Activated T-cell treated with anti-CD3 and anti-CD28 coated beads, Interleukin-2, amount 50 U/mL, for 1 hour (primary cell): ENCODE measurements around the gene NOG.

ENCODE experiments used
- DNase-seq: peaks from one replicate; pipeline ENCODE4 v3.0.0-alpha.2; 2020

Gene NOG

DNA sequence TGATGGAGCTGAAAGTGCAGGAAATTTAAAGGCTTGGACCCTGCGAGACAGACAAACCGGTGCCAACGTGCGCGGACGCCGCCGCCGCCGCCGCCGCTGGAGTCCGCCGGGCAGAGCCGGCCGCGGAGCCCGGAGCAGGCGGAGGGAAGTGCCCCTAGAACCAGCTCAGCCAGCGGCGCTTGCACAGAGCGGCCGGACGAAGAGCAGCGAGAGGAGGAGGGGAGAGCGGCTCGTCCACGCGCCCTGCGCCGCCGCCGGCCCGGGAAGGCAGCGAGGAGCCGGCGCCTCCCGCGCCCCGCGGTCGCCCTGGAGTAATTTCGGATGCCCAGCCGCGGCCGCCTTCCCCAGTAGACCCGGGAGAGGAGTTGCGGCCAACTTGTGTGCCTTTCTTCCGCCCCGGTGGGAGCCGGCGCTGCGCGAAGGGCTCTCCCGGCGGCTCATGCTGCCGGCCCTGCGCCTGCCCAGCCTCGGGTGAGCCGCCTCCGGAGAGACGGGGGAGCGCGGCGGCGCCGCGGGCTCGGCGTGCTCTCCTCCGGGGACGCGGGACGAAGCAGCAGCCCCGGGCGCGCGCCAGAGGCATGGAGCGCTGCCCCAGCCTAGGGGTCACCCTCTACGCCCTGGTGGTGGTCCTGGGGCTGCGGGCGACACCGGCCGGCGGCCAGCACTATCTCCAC lies at the start of gene NOG:
Gene NOG (plus strand): TSS at position 54 of the 674 bp plus-strand sequence. CDS start 525 bp downstream, at position 579.
- DNase-seq = peak; percentile 63

GRCh38 chr17:56545106-56545505 lies 48.4 kb upstream of the NOG start:
- DNase-seq = no peak

DNA sequence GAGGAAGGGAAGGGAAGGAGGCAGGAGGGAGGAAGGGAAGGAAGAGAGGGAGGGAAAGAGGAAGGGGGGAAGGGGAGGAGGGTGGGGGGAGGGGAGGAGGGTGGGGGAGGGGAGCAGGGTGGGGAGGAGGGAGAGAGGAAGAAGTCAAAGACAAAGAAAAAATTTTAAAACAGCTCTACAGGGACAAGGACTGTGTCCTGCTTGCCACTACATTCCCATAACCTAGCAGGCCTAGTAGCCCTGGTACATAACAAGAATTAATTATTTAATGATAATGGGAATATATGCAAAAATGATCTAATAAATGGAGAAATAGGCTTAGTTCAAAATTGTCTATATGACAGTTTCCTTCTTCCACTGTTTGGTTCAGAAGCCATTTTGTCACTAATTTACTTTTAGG lies 47.6 kb upstream of the NOG start:
- no peak for DNase-seq

DNA sequence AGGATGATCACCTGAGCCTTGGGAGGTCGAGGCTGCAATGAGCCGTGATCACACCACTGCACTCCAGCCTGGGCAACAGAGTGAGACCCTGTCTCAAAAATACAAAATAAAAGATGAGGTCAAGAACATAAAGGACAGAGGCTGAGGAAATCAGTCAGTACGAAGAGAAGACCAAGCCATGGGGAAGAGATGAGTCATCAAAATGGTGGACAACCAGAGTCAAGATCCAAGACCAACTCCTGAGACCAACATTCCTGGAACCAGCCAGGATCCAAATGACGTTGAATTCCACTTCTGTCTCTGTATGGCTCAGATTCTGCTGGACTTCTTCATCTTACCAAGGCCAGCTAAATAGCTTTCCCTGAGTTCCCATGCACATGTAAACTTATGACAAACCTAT lies 44.8 kb upstream of the NOG start:
- no peak for DNase-seq

- no peak for DNase-seq
Observed at GRCh38 chr17:56549501-56549900, 44.0 kb upstream of the NOG start.

DNA sequence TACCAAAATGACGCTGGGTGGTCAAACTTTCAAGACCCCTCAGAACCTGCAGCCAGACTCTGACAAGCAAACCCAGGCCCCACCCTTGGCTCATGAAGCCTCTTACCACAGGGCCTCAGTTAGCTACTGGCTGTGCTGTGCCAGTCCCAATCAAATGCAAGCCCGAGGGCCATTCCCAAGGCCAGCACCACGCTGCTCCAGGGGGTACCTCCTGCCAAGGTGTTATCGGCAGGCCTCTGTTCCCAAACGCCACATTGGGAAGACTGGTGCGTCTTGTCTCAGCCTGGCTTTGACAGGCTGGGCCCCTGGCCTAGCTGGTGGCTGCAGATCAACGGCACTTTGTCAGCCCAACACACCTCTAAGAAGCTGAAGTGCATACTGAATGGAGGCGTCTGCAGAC lies 35.8 kb upstream of the NOG start:
- DNase-seq = no peak

GRCh38 chr17:56558088-56558487 lies 35.4 kb upstream of the NOG start:
- DNase-seq = no peak

- DNase-seq = no peak
Observed at GRCh38 chr17:56570199-56570598, 23.3 kb upstream of the NOG start.

- DNase-seq = no peak
Observed at GRCh38 chr17:56571456-56571855, 22.0 kb upstream of the NOG start.

GRCh38 chr17:56577190-56577842 lies 16.2 kb upstream of the NOG start:
- no peak for DNase-seq

GRCh38 chr17:56577843-56578204 lies 15.7 kb upstream of the NOG start:
- DNase-seq = no peak

GRCh38 chr17:56581635-56582627 lies 11.6 kb upstream of the NOG start:
- DNase-seq = no peak

- no peak for DNase-seq
Observed at GRCh38 chr17:56583772-56584171, 9.7 kb upstream of the NOG start.

DNA sequence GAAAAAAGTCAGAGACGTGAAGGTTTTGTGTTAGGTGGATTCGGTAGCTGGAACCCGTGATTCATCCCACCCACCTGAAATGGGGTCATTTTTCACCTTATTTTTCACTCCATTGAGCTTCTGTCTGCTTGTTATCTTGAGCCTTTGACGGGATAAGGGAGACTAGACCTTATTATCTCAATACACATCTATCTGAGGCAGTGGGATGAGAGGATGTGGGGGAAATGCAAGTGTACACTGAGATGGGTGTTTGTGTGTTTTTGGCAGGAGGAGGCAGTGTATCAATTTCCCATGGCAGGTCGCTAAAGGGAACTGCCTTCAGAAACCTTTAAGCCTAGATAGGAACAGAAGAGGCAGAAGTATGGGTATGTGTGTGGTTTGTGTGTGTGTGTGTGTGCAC lies 6.2 kb upstream of the NOG start:
- no peak for DNase-seq

GRCh38 chr17:56592487-56593085 lies 913 bp upstream of the NOG start:
- DNase-seq = peak; percentile 81

DNA sequence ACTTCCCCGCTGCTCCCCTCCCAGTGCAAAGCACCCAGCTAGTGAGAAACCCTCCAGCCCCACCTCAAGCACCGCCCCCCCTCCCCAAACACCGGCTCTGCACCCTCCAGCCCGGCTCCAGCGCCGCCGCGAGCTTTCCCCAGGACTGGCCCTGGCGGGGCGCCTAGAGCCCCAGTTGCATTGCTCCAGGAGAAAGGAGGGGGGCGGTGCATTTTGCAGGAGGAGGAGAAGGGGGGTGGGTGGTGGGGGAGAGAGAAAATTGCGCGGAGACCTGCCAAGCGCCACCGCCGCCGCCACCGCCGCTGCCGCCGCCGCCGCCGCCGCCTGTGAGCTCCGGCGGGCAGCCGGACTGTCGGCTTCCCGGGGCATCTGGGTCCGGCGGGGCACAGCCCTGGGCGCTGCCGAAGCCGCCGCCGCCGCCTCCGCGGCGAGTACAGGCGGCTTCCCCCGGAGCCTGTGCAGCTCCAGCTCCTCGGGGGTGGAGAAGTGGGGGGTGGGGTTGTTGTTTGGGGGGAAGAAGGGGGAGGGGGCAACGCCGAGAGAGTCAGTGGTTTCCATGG lies 333 bp upstream of the NOG start:
- no peak for DNase-seq

- DNase-seq = peak; percentile 54
Observed at GRCh38 chr17:56594320-56595107, 1.0 kb downstream of the NOG start.

- DNase-seq = no peak
Observed at GRCh38 chr17:56595108-56595418, 1.6 kb downstream of the NOG start.

GRCh38 chr17:56595831-56596690 lies 2.6 kb downstream of the NOG start:
- peak; percentile 34 for DNase-seq

GRCh38 chr17:56596691-56597494 lies 3.4 kb downstream of the NOG start:
- DNase-seq = peak; percentile 28
